ENCODE results near the gene CCDC93.

The CCDC93 gene

DNA sequence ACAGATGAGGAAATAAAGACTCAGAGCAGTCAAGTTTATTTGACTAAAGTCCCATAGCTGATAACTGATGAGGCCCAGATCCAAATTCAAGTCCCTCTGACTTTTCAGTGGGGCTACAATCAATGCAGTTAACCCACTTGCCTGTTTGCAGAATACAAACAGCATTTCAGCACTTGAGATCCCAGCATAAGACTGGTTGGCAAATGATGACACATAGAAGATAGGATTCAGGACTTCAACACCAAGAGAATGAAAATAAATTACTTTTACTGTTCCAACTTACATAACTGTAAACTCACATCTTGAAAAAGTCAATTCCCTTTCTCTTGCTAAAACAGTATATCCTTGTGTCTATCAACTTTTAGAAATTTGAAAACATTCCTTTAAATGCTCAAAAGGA is 61.2 kb downstream of the CCDC93 start:
- H4K8ac ChIP-seq (ENCODE audit: low read length), result no peak overlapping the region
- peaks cover 11% of the 10 kb centered on the region for H3K79me1 ChIP-seq (replicated peaks; ENCODE audit: low read length, poor library complexity, severe bottlenecking)
- H3K9me3 ChIP-seq (ENCODE audit: control insufficient read depth, low read length), result no peaks in the 10 kb centered on the region
- no peak overlapping the region for H2BK12ac ChIP-seq (ENCODE audit: low read length in 2 of 2)
- H3K23ac ChIP-seq (ENCODE audit: low read length in 2 of 2), result no peak overlapping the region
- DNase-seq, result no peak
- no peak overlapping the region for H3K27ac ChIP-seq (ENCODE audit: low read length, poor library complexity, severe bottlenecking)
- no peak overlapping the region for H3K9ac ChIP-seq (ENCODE audit: low read length)
- H3K4me2 ChIP-seq (ENCODE audit: low read length, poor library complexity, severe bottlenecking), result no peak overlapping the region
- H3K4me1 ChIP-seq (ENCODE audit: control insufficient read depth, insufficient read depth, low read depth, low read length), result no peaks in the 10 kb centered on the region
- H2AK5ac ChIP-seq (ENCODE audit: low read length, severe bottlenecking), result no peak overlapping the region
- peaks cover 22 to 100% of the 10 kb centered on the region in 2 experiments for H3K36me3 ChIP-seq (ENCODE audit: control insufficient read depth in 1 of 2, insufficient read depth in 2 of 2, low read depth in 1 of 2, low read length in 2 of 2)
- no peak overlapping the region for H3K4ac ChIP-seq (ENCODE audit: low read depth in 1 of 2, low read length in 2 of 2)
- H2BK5ac ChIP-seq (ENCODE audit: low read depth, low read length, poor library complexity, severe bottlenecking), result no peak overlapping the region
- H3K14ac ChIP-seq (ENCODE audit: low read length in 2 of 2), result no peak overlapping the region
- H3K18ac ChIP-seq (ENCODE audit: low read depth in 1 of 2, low read length in 2 of 2), result no peak overlapping the region
- no peak overlapping the region for H4K91ac ChIP-seq (ENCODE audit: low read length)
- H2AFZ ChIP-seq (ENCODE audit: low read depth, low read length), result no peak overlapping the region
- no peak overlapping the region for H2BK15ac ChIP-seq (ENCODE audit: low read depth, poor library complexity, severe bottlenecking)
- H2BK120ac ChIP-seq (ENCODE audit: low read depth, low read length), result no peak overlapping the region
- no peak overlapping the region for H3K4me3 ChIP-seq (ENCODE audit: insufficient read depth in 1 of 2, low read depth in 1 of 2, low read length in 2 of 2)
- H3K27me3 ChIP-seq (ENCODE audit: control insufficient read depth in 1 of 2, insufficient read depth in 1 of 2, low read length in 2 of 2), result no peaks in the 10 kb centered on the region

- Histone ChIP-seq H2BK5ac (ENCODE audit: low read depth, low read length, poor library complexity, severe bottlenecking) (no peak overlapping the region), H2BK120ac (ENCODE audit: low read depth, low read length) (no peak overlapping the region), H4K91ac (ENCODE audit: low read length) (peak overlapping the region; percentile 3), H3K23ac (ENCODE audit: low read length in 2 of 2) (no peak overlapping the region), H2BK12ac (ENCODE audit: low read length in 2 of 2) (no peak overlapping the region), H3K79me1 (replicated peaks; ENCODE audit: low read length, poor library complexity, severe bottlenecking) (peaks cover 11% of the 10 kb centered on the region), H3K27ac (ENCODE audit: low read length, poor library complexity, severe bottlenecking) (no peak overlapping the region), H3K27me3 (ENCODE audit: control insufficient read depth in 1 of 2, insufficient read depth in 1 of 2, low read length in 2 of 2) (no peaks in the 10 kb centered on the region), H3K14ac (ENCODE audit: low read length in 2 of 2) (no peak overlapping the region), H3K4ac (ENCODE audit: low read depth in 1 of 2, low read length in 2 of 2) (no peak overlapping the region), H3K9ac (ENCODE audit: low read length) (no peak overlapping the region), H3K4me3 (ENCODE audit: insufficient read depth in 1 of 2, low read depth in 1 of 2, low read length in 2 of 2) (no peak overlapping the region), H3K9me3 (ENCODE audit: control insufficient read depth, low read length) (no peaks in the 10 kb centered on the region), H4K8ac (ENCODE audit: low read length) (no peak overlapping the region), H3K18ac (ENCODE audit: low read depth in 1 of 2, low read length in 2 of 2) (no peak overlapping the region), H2AFZ (ENCODE audit: low read depth, low read length) (no peak overlapping the region), H3K4me1 (ENCODE audit: control insufficient read depth, insufficient read depth, low read depth, low read length) (no peaks in the 10 kb centered on the region), H3K36me3 (ENCODE audit: control insufficient read depth in 1 of 2, insufficient read depth in 2 of 2, low read depth in 1 of 2, low read length in 2 of 2) (peaks cover 23 to 97% of the 10 kb centered on the region in 2 experiments), H3K4me2 (ENCODE audit: low read length, poor library complexity, severe bottlenecking) (no peak overlapping the region), H2BK15ac (ENCODE audit: low read depth, poor library complexity, severe bottlenecking) (no peak overlapping the region), H2AK5ac (ENCODE audit: low read length, severe bottlenecking) (no peak overlapping the region)
- DNase-seq, result no peak
- 87% methylated on average over 3 of the region's 4 CpGs for WGBS
Measured at GRCh38 chr2:117952228-117952627, 61.6 kb downstream of the CCDC93 start.

DNA sequence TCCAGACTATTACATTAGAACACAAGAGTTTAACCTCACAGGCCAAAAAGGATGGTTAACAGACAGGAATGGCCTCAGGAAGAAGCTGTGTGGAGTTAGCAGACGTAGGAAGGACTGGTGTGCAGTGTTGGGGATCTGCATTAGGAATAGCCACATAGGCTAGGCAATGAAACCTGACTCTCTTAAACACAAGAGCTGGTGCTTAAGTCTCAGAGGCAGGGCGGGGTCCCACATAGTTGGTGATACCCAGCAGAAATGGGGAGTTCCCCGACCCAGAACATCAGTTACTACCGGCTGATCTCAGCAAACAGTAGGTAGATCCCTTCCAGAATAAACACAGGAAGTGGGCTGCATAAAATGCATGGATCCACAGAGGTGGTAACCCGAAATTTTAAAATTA is 64.1 kb downstream of the CCDC93 start:
- peaks cover 37 to 97% of the 10 kb centered on the region in 2 experiments for H3K36me3 ChIP-seq (ENCODE audit: control insufficient read depth in 1 of 2, insufficient read depth in 2 of 2, low read depth in 1 of 2, low read length in 2 of 2)
- no peak overlapping the region for H2BK5ac ChIP-seq (ENCODE audit: low read depth, low read length, poor library complexity, severe bottlenecking)
- no peak overlapping the region for H4K8ac ChIP-seq (ENCODE audit: low read length)
- H3K23ac ChIP-seq (ENCODE audit: low read length in 2 of 2), result no peak overlapping the region
- H2BK12ac ChIP-seq (ENCODE audit: low read length in 2 of 2), result no peak overlapping the region
- H2AK5ac ChIP-seq (ENCODE audit: low read length, severe bottlenecking), result no peak overlapping the region
- no peak overlapping the region for H3K4me3 ChIP-seq (ENCODE audit: insufficient read depth in 1 of 2, low read depth in 1 of 2, low read length in 2 of 2)
- H3K18ac ChIP-seq (ENCODE audit: low read depth in 1 of 2, low read length in 2 of 2), result no peak overlapping the region
- H3K79me1 ChIP-seq (replicated peaks; ENCODE audit: low read length, poor library complexity, severe bottlenecking), result peaks cover 13% of the 10 kb centered on the region
- no peak overlapping the region for H3K14ac ChIP-seq (ENCODE audit: low read length in 2 of 2)
- H2AFZ ChIP-seq (ENCODE audit: low read depth, low read length), result no peak overlapping the region
- H3K4ac ChIP-seq (ENCODE audit: low read depth in 1 of 2, low read length in 2 of 2), result no peak overlapping the region
- H4K91ac ChIP-seq (ENCODE audit: low read length), result no peak overlapping the region
- H3K9ac ChIP-seq (ENCODE audit: low read length), result no peak overlapping the region
- 98% methylated on average over 5 of the region's 5 CpGs for WGBS
- H3K9me3 ChIP-seq (ENCODE audit: control insufficient read depth, low read length), result no peaks in the 10 kb centered on the region
- no peak overlapping the region for H3K4me2 ChIP-seq (ENCODE audit: low read length, poor library complexity, severe bottlenecking)
- no peak for DNase-seq
- H2BK15ac ChIP-seq (ENCODE audit: low read depth, poor library complexity, severe bottlenecking), result no peak overlapping the region
- H3K27me3 ChIP-seq (ENCODE audit: control insufficient read depth in 1 of 2, insufficient read depth in 1 of 2, low read length in 2 of 2), result no peaks in the 10 kb centered on the region
- no peak overlapping the region for H2BK120ac ChIP-seq (ENCODE audit: low read depth, low read length)
- no peaks in the 10 kb centered on the region for H3K4me1 ChIP-seq (ENCODE audit: control insufficient read depth, insufficient read depth, low read depth, low read length)
- H3K27ac ChIP-seq (ENCODE audit: low read length, poor library complexity, severe bottlenecking), result no peak overlapping the region

DNA sequence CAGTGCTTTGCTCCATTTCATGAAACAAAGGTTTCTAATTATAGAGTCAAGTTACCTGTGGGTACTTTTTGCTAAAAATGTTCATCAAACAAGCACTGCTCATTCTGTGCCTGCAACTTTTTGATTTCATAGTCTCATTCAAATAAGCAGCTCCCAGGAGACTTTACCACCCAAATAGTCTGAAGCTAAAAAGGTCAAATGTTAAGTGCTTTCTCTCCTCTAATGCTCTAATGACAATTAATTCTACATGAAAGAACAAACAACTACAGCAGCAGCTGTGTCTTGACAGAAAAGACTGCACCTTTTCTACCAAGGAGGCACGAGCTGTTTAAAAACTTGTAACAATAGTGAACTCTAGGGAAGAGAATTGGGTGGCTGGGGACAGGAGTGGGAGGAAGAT is 65.3 kb downstream of the CCDC93 start:
- no peak overlapping the region for H2BK120ac ChIP-seq (ENCODE audit: low read depth, low read length)
- H2BK12ac ChIP-seq (ENCODE audit: low read length in 2 of 2), result no peak overlapping the region
- H3K9me3 ChIP-seq (ENCODE audit: control insufficient read depth, low read length), result no peaks in the 10 kb centered on the region
- H3K23ac ChIP-seq (ENCODE audit: low read length in 2 of 2), result no peak overlapping the region
- no peak overlapping the region for H2BK5ac ChIP-seq (ENCODE audit: low read depth, low read length, poor library complexity, severe bottlenecking)
- H3K36me3 ChIP-seq (ENCODE audit: control insufficient read depth in 1 of 2, insufficient read depth in 2 of 2, low read depth in 1 of 2, low read length in 2 of 2), result peaks cover 35 to 97% of the 10 kb centered on the region in 2 experiments
- 83% methylated on average over 1 of the region's 1 CpG for WGBS
- H4K91ac ChIP-seq (ENCODE audit: low read length), result no peak overlapping the region
- H3K4me2 ChIP-seq (ENCODE audit: low read length, poor library complexity, severe bottlenecking), result no peak overlapping the region
- H3K4ac ChIP-seq (ENCODE audit: low read depth in 1 of 2, low read length in 2 of 2), result no peak overlapping the region
- no peak for DNase-seq
- H3K14ac ChIP-seq (ENCODE audit: low read length in 2 of 2), result no peak overlapping the region
- no peak overlapping the region for H3K18ac ChIP-seq (ENCODE audit: low read depth in 1 of 2, low read length in 2 of 2)
- no peaks in the 10 kb centered on the region for H3K27me3 ChIP-seq (ENCODE audit: control insufficient read depth in 1 of 2, insufficient read depth in 1 of 2, low read length in 2 of 2)
- H3K9ac ChIP-seq (ENCODE audit: low read length), result no peak overlapping the region
- no peak overlapping the region for H4K8ac ChIP-seq (ENCODE audit: low read length)
- no peak overlapping the region for H2AK5ac ChIP-seq (ENCODE audit: low read length, severe bottlenecking)
- no peak overlapping the region for H3K4me3 ChIP-seq (ENCODE audit: insufficient read depth in 1 of 2, low read depth in 1 of 2, low read length in 2 of 2)
- peaks cover 13% of the 10 kb centered on the region for H3K79me1 ChIP-seq (replicated peaks; ENCODE audit: low read length, poor library complexity, severe bottlenecking)
- H2BK15ac ChIP-seq (ENCODE audit: low read depth, poor library complexity, severe bottlenecking), result no peak overlapping the region
- no peak overlapping the region for H3K27ac ChIP-seq (ENCODE audit: low read length, poor library complexity, severe bottlenecking)
- H3K4me1 ChIP-seq (ENCODE audit: control insufficient read depth, insufficient read depth, low read depth, low read length), result no peaks in the 10 kb centered on the region
- no peak overlapping the region for H2AFZ ChIP-seq (ENCODE audit: low read depth, low read length)

Data from mesenchymal stem cell (in vitro differentiated cells and primary cell).